Omental fat pad (tissue), 4 donors: Measurements from ENCODE around the gene ETDB. TPM values are rescaled to one million over a fixed set of nuclear protein-coding genes. Genes with fewer than 3 reads are reported as not detected.
"Not testable (repeated sequence)": the region's sequence is repeated elsewhere in the genome, so short reads cannot be mapped to it uniquely, and the experiment has no call there.

Experiments used
- ATAC-seq: fragments of 150-250 bp; one replicate; pipeline ENCODE4 v1.9.1; 2016; ENCODE audit warnings: mild to moderate bottlenecking, moderate library complexity; ENCODE audit not compliant: low FRiP score
- DNase-seq: peaks from one replicate; pipeline ENCODE4 v3.0.0-alpha.2; 2019; ENCODE audit warnings: low spot score
- CTCF ChIP-seq, 3 donors: fragments of 450-650 bp; IDR thresholded peaks; one replicate each; pipeline ENCODE4 v1.5.1; 2016 to 2017; ENCODE audit warnings: antibody characterized with exemption in 3 of 3, mild to moderate bottlenecking in 3 of 3, moderate library complexity in 2 of 3
- total RNA-seq, 4 donors: library from RNA; depleted of rRNA; stranded (reverse); fragments of >200 nt; gene quantifications; one replicate each; pipeline ENCODE4 v1.1.0, GENCODE V29; 2016

Gene ETDB
- total RNA-seq, 4 donors from 2014 or later = not detected

- no peak for TF ChIP-seq CTCF (IDR thresholded peaks at IDR 0.05)
- DNase-seq (no peak), ATAC-seq (no peak)
These were observed 20.9 kb downstream of the ETDB start for GRCh38 chrX:135099493-135099783.

- not testable (repeated sequence) for ATAC-seq, DNase-seq
These were observed 23.1 kb downstream of the ETDB start for GRCh38 chrX:135097196-135097744.

- DNase-seq = no peak
- ATAC-seq = no peak
- TF ChIP-seq CTCF (IDR thresholded peaks at IDR 0.05) = no peak
These were observed 24.6 kb downstream of the ETDB start for GRCh38 chrX:135095715-135096114.

GRCh38 chrX:135094726-135095125 is 25.6 kb downstream of the ETDB start:
- ATAC-seq (no peak), DNase-seq (no peak)
- TF ChIP-seq CTCF (IDR thresholded peaks at IDR 0.05) = no peak

GRCh38 chrX:135089126-135089525 is 31.2 kb downstream of the ETDB start:
- ATAC-seq = no peak
- TF ChIP-seq CTCF (IDR thresholded peaks at IDR 0.05) = no peak
- no peak for DNase-seq

- ATAC-seq (no peak), DNase-seq (no peak)
- no peak for TF ChIP-seq CTCF (IDR thresholded peaks at IDR 0.05)
These were observed 32.5 kb downstream of the ETDB start for GRCh38 chrX:135087867-135088266.

GRCh38 chrX:135086197-135086854 is 34.0 kb downstream of the ETDB start:
- DNase-seq = no peak
- ATAC-seq = peak; percentile 82
- TF ChIP-seq CTCF (IDR thresholded peaks at IDR 0.05) = no peak
